Stimulated activated CD4-positive, alpha-beta T cell treated with anti-CD3 and anti-CD28 coated beads, Interleukin-4, amount 100 ng/mL, for 1 hour (primary cell): Measurements from ENCODE around the gene DYNLRB1.
A peak's percentile ranks its signal among the peaks of the same experiment; 100 is the strongest.
"Not testable (repeated sequence)": the region's sequence is repeated elsewhere in the genome, so short reads cannot be mapped to it uniquely, and the experiment has no call there.

Experiments
- DNase-seq: peaks from one replicate; pipeline ENCODE4 v3.0.0-alpha.2; 2020

Gene DYNLRB1

DNA sequence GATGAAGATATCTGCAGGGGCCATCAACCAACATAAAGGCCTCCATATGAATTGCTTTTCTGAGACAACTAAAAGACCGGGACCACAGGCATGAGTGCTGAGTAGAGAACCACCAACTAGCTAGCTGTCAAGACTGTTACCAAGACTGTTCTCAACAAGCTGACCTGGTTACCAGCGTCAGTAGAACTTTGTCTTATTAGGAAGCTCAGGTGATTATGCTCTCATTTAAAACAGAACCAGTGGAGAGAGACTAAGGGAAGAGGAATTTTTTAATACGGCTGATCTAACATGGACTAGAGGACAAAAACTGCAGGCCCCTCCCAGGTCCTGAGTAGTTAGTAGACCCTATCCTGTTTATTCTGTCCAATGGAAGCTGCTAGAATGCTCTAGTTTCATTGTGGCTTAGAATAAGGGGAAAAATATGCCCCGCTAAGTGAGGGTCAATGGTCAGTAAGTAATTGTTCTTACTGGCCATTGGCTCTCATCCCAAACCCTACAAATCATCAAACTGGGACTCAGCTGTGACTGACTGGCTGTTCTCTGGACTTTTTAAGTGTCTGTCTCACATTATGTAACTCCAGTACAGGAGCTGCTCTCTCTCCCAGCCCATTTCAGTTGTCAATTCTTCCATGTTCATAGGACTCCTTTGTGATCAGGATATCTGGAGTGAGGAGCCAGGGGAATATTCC lies 3.8 kb upstream of the DYNLRB1 start:
- no peak for DNase-seq

DNA sequence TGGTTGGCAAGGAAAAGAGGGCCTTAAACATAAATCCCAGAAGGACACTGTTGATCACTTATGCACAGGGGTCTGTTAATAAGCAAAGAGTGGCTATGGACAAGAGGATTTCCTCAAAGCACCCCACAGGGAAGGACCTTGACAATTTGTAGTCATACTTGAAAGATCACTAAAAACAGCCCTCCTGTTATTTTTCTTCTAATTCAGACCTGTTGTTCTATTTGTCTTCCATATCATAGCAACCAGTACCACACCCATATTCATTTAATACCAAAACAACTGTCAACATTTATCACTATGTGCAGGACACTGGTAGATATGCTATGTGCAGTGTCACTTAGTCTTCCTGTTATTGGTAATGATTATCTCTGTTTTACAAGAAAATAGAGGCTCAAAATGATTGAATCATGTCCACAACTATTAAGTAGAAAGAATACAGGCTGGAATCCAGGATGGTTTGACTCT lies 3.2 kb upstream of the DYNLRB1 start:
- DNase-seq = no peak

DNA sequence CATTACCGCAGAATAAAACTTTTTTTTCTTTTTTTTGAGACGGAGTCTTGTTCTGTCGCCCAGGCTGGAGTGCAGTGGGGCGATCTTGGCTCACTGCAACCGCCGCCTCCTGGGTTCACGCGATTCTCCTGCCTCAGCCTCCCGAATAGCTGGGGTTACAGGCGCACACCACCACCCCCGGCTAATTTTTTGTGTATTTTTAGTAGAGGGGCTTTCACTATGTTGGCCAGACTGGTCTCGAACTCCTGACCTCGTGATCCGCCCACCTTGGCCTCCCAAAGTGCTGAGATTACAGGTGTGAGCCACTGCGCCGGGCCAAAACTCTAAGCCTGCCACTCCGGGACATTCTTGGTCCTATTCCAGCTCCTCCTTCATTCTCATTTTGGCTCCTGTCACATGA lies 2.2 kb upstream of the DYNLRB1 start:
- DNase-seq = not testable (repeated sequence)

DNA sequence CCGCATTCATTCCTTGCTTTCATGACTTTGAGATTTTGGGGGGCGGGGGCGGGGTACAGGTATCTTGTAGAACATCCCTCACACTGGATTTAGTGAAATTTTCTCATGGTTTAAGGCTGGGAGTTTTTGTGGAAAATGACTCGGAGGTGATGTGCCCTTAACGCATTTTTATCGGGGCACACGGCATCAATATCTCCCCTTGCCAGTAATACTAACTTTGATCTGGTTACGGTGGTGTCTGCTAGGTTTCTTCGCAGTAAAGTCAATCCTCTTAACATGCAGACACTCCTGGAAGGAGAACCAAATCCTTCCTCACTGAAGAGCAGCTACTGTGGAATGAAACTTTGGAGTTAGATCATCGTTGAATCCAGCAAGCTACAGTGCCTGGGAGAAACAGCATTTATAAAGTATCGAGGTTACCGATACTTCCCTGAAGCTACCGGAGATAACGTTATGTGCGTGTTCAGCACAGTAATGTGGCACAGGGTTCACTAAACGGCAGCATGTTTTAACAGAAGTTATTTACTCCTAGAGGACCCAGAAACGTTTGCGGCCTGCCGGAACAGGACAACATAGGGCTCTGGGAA lies 1.2 kb upstream of the DYNLRB1 start:
- DNase-seq = no peak

DNA sequence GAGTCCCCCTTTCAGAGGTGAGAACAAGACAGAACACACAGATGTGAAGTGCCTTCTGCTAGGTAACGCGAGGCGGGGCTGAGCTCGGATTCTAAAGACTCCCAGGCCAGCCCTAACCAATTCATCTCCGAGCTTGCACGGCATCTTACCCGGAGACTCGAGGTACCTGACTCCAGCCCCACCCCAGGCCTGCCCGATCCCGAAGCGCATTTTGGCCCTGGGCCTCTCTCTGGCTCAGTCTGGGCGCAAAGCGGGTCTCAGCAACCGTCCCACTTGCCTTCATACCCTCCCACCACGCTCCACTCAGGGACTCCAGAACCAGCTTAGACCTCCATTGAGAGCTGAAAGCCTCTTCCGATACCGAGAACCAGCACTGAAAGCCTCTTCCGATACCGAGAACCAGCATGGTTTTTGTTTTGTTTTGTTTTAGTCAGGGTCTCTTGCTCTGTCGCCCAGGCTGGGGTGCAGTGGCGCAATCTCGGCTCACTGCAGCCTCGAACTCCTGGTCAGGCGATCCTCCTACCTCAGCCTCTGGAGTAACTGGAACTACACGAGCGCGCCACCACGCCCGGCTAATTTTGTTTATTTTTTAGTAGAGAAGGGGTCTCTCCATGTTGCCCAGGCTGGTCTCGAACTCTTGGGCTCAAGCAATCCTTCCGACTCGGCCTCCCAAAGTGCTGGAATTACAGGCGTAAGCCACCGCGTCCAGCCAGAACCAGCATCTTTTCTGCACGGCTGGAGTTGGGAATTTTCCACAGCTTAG lies 557 bp upstream of the DYNLRB1 start:
- DNase-seq = peak; percentile 71

DNA sequence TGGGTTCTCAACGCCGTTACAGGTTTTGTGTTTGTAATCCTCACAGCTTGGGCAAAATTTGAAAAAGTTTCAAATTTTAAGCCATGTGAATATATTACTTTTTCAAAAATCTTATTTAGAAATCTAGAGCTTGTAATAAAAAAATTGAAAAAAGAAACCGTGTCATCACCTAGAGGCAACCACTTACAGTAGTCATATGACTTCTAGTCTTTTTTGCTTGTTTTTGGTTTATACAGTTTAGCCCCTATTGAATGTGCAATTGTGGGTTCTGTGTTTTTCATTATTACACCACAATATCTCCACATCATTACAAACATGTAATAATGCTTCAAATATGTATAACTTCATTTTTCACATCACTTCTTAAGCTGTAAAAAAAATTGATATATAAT lies 888 bp downstream of the DYNLRB1 start:
- DNase-seq = no peak

DNA sequence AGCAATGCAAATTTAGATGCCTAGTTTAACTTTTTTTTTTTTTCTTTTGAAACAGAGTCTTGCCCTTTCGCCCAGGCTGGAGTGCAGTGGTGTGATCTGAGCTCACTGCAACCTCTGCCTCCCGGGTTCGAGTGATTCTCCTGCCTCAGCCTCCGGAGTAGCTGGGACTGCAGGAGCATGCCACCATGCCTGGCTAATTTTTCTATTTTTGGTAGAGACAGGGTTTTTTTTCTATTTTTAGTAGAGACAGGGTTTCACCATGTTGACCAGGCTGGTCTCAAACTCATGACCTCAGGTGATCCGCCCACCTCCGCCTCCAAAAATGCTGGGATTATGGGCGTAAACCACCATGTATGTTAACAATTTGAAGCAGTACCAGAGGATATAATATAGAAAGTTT lies 2.6 kb downstream of the DYNLRB1 start:
- not testable (repeated sequence) for DNase-seq

DNA sequence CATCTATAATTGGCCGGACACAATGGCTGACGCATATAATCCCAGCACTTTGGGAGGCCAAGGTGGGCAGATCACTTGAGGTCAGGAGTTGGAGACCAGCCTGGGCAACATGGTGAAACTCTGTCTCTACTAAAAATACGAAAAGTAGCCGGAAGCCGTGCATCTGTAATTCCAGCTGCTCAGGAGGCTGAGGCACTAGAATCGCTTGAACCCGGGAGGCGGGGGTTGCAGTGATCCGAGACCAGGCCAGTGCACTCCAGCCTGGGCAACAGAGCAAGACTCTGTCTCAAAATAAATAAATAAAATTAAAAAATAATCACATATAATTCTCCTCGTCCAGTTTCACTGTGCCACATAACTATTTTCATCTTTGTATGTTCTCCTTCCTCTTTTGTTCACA lies 3.6 kb downstream of the DYNLRB1 start:
- not testable (repeated sequence) for DNase-seq

DNA sequence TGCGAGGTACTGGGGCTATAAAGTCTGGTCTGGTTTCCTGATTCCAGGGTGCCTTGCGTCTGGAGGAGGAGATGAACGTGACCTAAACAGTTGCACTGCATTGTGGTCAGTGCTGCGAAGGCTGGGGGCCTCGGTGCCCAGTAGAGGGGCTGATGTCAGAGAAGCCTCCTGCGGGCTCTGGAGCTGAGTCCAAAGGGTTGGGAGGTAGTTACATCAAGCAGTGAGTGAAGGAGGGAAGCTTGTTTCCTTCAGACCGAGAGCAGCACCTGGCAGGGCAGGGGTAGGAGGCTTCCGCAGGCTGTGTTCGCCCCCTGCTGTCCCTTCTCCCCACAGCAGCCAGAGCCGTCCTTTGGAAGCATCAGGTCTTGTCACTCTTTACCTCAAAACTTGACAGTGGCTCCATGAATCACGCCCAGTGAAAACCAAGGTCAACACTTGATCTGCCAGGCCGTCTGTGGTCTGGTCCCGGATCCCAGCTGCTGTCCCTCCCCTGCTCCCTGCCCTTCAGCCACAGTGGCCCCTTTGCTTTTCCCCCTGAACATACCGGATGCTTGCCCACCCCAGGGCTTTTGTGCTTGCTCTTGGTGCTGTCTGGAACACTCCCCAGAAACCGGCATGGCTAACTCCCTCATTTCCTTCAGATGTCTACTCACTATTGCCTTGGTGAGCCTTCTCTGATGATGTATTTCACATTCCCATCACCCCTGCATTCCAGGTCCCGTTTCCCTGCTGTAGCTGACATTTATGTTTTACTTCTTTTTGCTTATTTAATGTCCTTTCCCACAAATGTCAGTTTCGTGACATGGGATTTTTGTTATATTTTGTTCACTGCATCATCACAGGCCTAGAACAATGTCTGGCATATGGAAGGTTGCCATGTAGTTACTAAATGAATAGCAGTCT lies 7.0 kb downstream of the DYNLRB1 start:
- peak; percentile 56 for DNase-seq

DNA sequence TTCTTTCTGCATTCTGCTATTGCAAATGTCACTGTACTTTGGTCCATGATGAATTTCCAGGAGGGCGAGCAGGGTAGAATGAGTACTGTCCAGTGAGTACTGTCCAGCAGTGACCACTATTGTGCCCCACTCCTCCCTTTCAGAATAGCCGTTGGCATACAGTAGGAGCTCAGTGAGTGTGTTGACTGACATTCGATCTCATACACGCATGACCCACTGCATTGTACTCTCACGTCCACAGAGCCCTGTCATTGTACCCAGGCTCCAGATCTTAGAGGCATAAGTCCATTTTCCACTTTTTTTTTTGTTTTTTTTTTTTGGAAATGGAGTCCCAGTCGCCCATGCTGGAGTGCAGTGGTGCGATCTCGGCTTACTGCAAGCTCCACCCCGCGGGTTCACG lies 8.2 kb downstream of the DYNLRB1 start:
- no peak for DNase-seq

DNA sequence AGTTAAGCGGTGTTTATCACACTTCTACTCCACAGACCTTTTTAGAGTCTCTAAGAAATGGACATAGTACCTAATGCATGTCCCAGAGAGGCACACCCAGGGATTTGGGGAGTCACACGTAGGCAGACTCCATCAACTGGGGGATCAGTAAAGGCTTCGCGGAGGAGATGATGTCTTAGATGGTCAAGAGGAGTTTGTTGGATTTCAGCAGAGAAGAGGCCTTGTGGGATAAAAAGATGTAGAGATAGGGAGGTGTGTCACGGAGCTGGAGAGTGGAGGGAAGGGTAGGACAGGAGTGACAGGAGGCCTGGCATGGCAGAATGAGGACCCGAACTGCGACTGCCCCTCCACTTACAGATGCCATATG lies 9.1 kb downstream of the DYNLRB1 start:
- no peak for DNase-seq

DNA sequence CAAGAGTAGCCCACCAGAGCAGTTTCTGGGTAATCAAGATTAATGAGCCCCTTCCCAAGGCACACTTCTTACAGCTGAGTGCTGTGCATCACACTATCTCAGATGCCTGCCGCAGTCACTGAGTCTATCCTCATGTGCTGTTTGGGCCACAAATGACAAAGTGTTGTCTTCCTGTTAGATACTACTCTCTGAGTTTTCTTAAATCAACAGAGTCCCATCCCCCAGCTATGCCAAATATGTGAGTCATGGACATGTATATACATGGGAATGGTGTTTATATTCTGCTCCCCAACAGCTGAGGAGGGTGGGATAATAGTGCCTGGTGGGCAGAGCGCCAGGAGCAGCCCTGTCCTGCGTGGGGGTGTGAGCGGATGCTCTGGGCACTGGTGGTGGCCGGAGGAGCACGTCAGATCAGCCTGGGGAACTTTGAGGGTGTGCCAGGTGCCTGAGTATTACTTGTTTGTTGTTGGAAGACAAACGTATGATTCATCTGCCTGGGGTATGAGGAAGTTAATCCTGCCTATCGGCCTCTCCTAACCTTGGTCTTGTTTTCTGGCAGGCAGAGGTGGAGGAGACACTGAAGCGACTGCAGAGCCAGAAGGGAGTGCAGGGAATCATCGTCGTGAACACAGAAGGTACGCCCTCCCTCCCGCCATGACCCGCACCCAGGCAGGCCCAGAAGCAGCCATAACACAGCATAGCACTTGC lies 9.6 kb downstream of the DYNLRB1 start:
- DNase-seq = no peak

DNA sequence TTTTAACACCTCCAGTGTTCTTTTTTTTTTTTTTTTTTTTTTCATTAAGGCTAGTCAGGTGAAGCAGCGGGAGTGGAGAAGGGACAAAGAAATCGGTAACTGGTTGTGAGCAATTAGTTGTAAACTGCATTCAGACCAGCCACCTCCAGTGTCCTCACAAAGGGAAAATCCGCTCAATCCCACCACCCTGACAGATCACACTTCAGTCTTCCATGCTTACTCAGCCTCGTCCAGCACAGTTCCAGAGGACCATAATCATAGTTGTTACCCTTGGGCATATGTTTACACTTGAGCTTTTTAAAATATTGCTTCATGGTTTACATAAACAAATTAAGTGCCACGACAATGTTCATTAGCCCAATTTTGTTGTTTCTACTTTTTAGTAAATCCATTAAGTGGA lies 10.2 kb downstream of the DYNLRB1 start:
- no peak for DNase-seq

DNA sequence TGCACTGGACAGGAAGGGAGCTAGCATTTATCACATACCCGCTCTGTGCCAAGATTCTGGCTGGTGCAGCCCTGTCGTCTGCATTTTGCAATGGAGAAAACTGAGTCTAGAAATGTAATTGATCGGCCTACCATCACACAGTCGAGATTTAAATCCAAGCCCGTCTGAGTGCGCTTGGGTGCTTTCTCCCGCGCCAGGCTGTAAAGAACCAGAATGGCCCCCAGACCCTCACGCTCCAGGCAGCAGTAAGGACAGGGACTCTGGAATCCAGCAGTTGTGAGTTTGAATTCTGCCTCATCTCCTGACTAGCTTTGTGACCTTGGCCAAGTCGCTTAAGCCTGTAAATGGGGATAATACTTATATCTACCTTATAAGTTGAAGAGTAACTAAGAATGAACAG lies 10.8 kb downstream of the DYNLRB1 start:
- DNase-seq = no peak

DNA sequence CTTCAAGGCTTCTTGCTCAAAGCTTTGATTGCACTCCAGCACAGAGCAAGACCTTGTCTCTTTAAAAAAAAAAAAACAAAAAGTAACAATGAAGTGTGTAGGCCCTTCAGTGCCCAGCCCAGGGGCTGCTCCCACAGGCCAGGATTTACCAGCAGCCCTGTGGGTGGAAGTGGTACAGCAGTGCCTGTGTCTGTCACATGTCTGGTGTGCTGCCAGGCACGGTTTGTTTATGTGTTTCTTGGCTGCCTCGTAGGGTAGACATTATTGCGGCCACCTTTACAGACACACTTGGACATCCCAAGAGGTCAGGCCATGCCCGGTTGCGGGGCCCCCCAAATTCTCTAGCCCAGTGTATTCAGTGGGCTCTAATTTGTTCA lies 12.7 kb downstream of the DYNLRB1 start:
- DNase-seq = no peak

DNA sequence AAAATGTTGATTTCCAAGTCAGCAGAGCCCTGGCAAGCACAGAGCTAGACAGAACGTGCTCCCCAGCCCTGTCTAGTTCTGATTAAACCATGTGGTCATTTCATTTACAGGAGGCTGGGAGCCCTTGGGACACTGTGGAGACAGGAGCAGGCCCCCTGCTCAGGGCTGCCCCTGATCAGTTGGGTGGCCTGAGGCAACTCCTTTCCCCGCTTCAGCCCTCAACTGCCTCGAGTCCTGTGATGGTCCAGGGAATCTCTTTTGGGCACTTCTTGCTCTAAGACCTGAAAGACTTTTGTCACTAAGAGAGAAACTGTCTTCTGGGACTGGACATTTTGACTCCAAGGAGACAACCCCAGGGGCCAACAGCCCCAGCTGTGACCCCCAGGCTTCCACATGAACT lies 13.5 kb downstream of the DYNLRB1 start:
- DNase-seq = no peak

DNA sequence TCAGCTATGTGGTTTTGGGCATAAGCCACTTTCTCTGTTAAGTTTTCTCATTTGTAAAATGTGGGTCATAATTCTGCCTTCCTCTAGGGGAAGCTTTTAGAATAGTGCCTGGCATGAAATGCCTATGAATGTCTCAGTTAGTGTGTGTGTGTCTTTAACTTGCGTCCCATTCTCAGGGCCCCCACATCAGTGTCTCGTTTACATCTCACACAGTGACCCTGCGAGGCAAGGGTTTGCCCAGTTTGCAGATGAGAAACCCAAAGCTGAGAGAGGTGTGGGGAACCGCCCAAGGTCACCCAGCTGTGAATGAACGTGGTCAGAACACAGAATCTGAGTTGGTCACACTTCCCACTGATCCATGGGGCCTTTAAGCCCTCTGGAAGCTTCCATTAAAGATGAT lies 14.1 kb downstream of the DYNLRB1 start:
- DNase-seq = no peak

DNA sequence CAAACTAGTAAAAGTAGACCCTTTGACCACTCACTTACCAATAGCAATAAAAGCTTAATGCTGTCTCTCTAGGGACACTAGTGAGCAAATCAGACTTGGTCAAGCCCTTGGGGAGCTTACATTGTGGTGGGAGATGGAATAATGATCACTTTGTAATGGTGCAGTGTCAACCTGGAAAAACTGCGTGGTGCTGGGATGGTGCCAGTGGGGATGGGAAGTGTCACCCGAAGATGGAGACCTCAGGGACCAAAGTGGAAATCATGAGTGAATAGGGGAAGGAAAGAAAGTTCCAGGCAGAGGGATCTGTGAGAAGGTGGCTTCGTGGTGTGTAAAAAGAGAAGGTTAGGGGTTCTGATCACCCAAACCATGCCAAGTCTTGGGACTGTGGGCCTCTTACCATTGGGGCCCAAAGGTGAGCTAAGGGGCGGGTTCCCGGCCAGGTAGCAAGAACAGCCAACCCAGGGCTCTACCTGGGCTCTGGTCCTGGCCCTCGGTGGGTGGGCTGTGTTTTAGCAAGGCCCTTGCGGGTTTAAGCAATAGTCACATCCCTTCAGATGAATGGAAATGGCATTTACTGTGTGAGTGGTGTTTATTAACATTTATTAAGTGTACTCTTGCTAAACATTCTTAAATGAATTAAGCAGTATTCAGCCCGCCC lies 15.5 kb downstream of the DYNLRB1 start:
- DNase-seq = no peak

DNA sequence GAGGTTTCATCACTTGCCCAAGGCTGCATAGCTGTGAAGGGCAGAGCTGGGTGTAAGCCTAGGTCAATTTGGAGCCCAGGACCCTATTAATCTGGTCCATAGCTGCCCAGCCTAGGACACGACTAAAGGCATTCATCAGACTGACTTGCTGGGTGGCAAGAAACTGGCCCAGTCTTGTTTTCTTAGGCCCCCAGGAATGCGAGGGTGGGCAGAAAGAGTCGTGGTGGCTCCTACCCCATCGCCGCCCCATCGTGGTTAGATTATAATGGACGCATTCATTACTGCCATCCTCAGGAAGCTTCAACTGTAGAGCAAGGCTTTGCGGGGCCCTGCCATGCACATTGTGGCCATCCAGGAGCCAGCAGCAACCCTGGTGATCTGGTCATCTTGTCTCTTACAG lies 16.1 kb downstream of the DYNLRB1 start:
- DNase-seq = no peak

DNA sequence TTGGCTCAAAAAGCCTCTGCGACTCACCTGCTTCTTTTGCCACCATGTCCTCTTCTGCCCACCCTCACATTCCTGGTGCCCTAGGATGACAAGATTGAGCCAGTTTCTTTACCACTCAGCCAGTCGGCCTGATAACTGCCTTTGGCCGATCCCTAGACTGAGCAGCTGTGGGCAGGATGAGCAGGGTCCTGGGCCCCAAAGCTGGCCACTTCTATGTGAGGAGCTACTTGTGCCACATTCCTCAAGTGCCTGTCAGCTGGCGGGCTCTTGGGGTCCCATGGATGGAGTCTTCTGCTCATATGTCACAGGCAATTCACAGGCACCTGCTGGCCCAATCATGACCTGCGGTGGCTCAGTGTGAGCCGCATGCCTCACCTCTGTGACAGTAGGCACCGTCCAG lies 16.5 kb downstream of the DYNLRB1 start:
- no peak for DNase-seq

DNA sequence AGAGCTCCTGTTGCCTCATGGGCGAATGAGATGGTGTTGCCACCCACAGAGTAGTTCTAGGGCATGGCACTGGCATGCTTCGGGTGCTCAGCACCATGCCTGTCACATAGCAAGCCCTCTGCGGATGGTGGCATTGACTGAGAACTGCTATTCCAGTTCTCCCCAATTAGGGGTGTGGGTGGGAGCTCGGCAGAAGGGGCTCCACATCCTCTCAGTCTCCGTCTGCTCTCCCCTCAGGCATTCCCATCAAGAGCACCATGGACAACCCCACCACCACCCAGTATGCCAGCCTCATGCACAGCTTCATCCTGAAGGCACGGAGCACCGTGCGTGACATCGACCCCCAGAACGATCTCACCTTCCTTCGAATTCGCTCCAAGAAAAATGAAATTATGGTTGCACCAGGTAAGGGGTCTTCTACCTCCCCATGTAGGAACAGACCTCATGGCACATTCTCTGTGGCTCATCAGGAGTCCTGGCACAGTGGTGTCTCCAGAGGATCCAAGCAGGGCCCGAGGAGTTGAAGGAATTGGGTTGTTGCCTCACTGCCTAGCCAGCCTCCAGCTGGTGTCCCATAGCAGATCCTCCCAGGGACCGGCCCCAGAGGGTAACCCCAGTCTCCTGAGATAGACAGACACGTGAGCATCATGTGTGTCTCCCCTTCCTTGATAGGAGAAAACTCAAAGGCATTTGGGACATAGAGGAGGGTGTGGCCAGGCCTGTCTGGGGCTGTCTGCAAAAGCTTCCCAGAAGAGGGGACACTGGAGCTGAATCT lies 18.4 kb downstream of the DYNLRB1 start:
- DNase-seq = no peak
